Neural cell (in vitro differentiated cells): Measurements from ENCODE around the gene PMM2. TPM values are rescaled to one million over a fixed set of nuclear protein-coding genes. Genes with fewer than 3 reads are reported as not detected.

Experiments
- H2AFZ ChIP-seq: fragments of 200-600, 300-800 bp; sonication (generic), shearing (Covaris generic); 2 replicates; pipeline ENCODE4 v1.6.0; 2014; ENCODE audit warnings: low read depth, mild to moderate bottlenecking, antibody characterized with exemption, low read length, moderate library complexity
- H3F3A ChIP-seq: fragments of 200-600 bp; shearing (Covaris generic); 2 replicates; pipeline ENCODE4 v1.6.1; 2016; ENCODE audit warnings: mild to moderate bottlenecking, moderate library complexity, mixed read lengths, antibody characterized with exemption, low read length; ENCODE audit not compliant: insufficient read depth, poor library complexity, severe bottlenecking
- H3K27ac ChIP-seq: fragments of 200-600, 300-800 bp; sonication (generic), shearing (Covaris generic); 2 replicates; pipeline ENCODE4 v1.5.1; 2014; ENCODE audit warnings: mild to moderate bottlenecking, low read length, moderate library complexity
- H3K27me3 ChIP-seq: fragments of 300-800, 200-600 bp; sonication (generic), shearing (Covaris generic); 2 replicates; pipeline ENCODE4 v1.6.0; 2014; ENCODE audit warnings: mild to moderate bottlenecking, low read depth, low read length, moderate library complexity; ENCODE audit not compliant: insufficient read depth
- H3K36me3 ChIP-seq: fragments of 300-800, 200-600 bp; sonication (generic), shearing (Covaris generic); 2 replicates; pipeline ENCODE4 v1.5.1; 2014; ENCODE audit warnings: mild to moderate bottlenecking, antibody characterized with exemption, low read length, moderate library complexity; ENCODE audit not compliant: insufficient read depth
- H3K4me2 ChIP-seq: fragments of 300-800, 200-600 bp; sonication (generic), shearing (Covaris generic); 2 replicates; pipeline ENCODE4 v1.6.0; 2014; ENCODE audit warnings: mild to moderate bottlenecking, low read length
- H3K4me3 ChIP-seq: fragments of 300-800, 200-600 bp; sonication (generic), shearing (Covaris generic); 2 replicates; pipeline ENCODE4 v1.5.1; 2014; ENCODE audit warnings: mild to moderate bottlenecking, low read length, moderate library complexity
- H3K79me2 ChIP-seq: fragments of 200-600 bp; shearing (Covaris generic); replicated peaks from 2 replicates; pipeline ENCODE4 v1.6.0; 2014; ENCODE audit warnings: mild to moderate bottlenecking, low read length, moderate library complexity; ENCODE audit not compliant: insufficient read depth
- H3K9ac ChIP-seq: fragments of 300-800, 200-600 bp; sonication (generic), shearing (Covaris generic); 2 replicates; pipeline ENCODE4 v1.6.1; 2016; ENCODE audit warnings: mild to moderate bottlenecking, low read length, mixed read lengths
- H3K9me2 ChIP-seq: fragments of 200-600 bp; shearing (Covaris generic); 2 replicates; pipeline ENCODE4 v1.6.1; 2016; ENCODE audit warnings: mild to moderate bottlenecking, low read length, mixed read lengths; ENCODE audit not compliant: insufficient read depth
- H3K9me3 ChIP-seq: fragments of 200-600, 300-800 bp; sonication (generic), shearing (Covaris generic); 2 replicates; pipeline ENCODE4 v1.6.1; 2016; ENCODE audit warnings: mild to moderate bottlenecking, mixed run types, low read length, moderate library complexity, mixed read lengths
- H4K20me1 ChIP-seq: fragments of 200-600 bp; shearing (Covaris generic); 2 replicates; pipeline ENCODE4 v1.6.1; 2016; ENCODE audit warnings: mild to moderate bottlenecking, mixed run types; ENCODE audit not compliant: insufficient read depth
- CTCF ChIP-seq: fragments of 450-650 bp; IDR thresholded peaks from 2 replicates; pipeline ENCODE4 v1.5.1; 2014; ENCODE audit warnings: antibody characterized with exemption, mild to moderate bottlenecking, moderate library complexity; ENCODE audit not compliant: poor library complexity, severe bottlenecking
- EP300 ChIP-seq: fragments of 450-650 bp; conservative IDR thresholded peaks from 2 replicates; pipeline ENCODE4 v1.6.1; 2014; ENCODE audit warnings: antibody characterized with exemption, mild to moderate bottlenecking, moderate library complexity; ENCODE audit not compliant: poor library complexity, severe bottlenecking
- EZH2 ChIP-seq: fragments of 200-600, 300-800 bp; shearing (Covaris generic), sonication (generic); IDR thresholded peaks from 2 replicates; pipeline ENCODE4 v1.6.1; 2014; ENCODE audit warnings: antibody characterized with exemption, low read length, borderline replicate concordance, mild to moderate bottlenecking; ENCODE audit not compliant: insufficient read depth, poor library complexity, severe bottlenecking
- MXI1 ChIP-seq: fragments of 450-650 bp; conservative IDR thresholded peaks from 2 replicates; pipeline ENCODE4 v1.6.1; 2014; ENCODE audit warnings: antibody characterized with exemption, mild to moderate bottlenecking; ENCODE audit not compliant: poor library complexity, severe bottlenecking
- POLR2AphosphoS5 ChIP-seq: IDR thresholded peaks from 2 replicates; pipeline ENCODE4 v1.6.1; 2012
- RAD21 ChIP-seq: fragments of 450-650 bp; conservative IDR thresholded peaks from 2 replicates; pipeline ENCODE4 v1.6.1; 2014; ENCODE audit warnings: antibody characterized with exemption, mild to moderate bottlenecking, moderate library complexity
- REST ChIP-seq: IDR thresholded peaks from 2 replicates; pipeline ENCODE4 v1.6.1; 2012; ENCODE audit warnings: borderline replicate concordance
- SMC3 ChIP-seq: fragments of 450-650 bp; conservative IDR thresholded peaks from 2 replicates; pipeline ENCODE4 v1.6.1; 2014; ENCODE audit warnings: antibody characterized with exemption, mild to moderate bottlenecking, moderate library complexity; ENCODE audit not compliant: poor library complexity
- TAF1 ChIP-seq: IDR thresholded peaks from 2 replicates; pipeline ENCODE4 v1.6.1; 2012; ENCODE audit warnings: low read depth
- polyA plus RNA-seq: library from polyadenylated mRNA; depleted of rRNA; stranded (reverse); fragments of >200 nt; gene quantifications from 2 replicates; pipeline ENCODE4 v1.2.3, GENCODE V29; 2014

PMM2 gene
- polyA plus RNA-seq, 1 donor from 2014 or later = 20.2 TPM

- Histone ChIP-seq H3K4me2 (no peak overlapping the region), H3K9me2 (no peaks in the 10 kb centered on the region), H4K20me1 (peaks cover 3% of the 10 kb centered on the region), H3K9ac (no peak overlapping the region), H2AFZ (no peak overlapping the region), H3F3A (no peaks in the 10 kb centered on the region), H3K27ac (no peak overlapping the region), H3K27me3 (no peaks in the 10 kb centered on the region), H3K9me3 (no peaks in the 10 kb centered on the region), H3K79me2 (peaks cover 57% of the 10 kb centered on the region), H3K4me3 (no peak overlapping the region), H3K36me3 (peaks cover 10% of the 10 kb centered on the region)
- no peak for TF ChIP-seq RAD21
These were observed 64.1 kb downstream of the PMM2 start for GRCh38 chr16:8861563-8862308.

GRCh38 chr16:8862309-8863130 lies 64.9 kb downstream of the PMM2 start:
- no peak overlapping the region for H3K4me2 ChIP-seq
- no peak for TF ChIP-seq TAF1
- no peaks in the 10 kb centered on the region for H3K27me3 ChIP-seq
- no peak overlapping the region for H3K9ac ChIP-seq
- no peak overlapping the region for H3K4me3 ChIP-seq
- no peak overlapping the region for H2AFZ ChIP-seq
- H3K36me3 ChIP-seq = peaks cover 10% of the 10 kb centered on the region
- H3K79me2 ChIP-seq = peaks cover 65% of the 10 kb centered on the region
- H3K9me2 ChIP-seq = no peaks in the 10 kb centered on the region
- H3F3A ChIP-seq = no peaks in the 10 kb centered on the region
- H3K9me3 ChIP-seq = no peaks in the 10 kb centered on the region
- H4K20me1 ChIP-seq = peaks cover 3% of the 10 kb centered on the region
- H3K27ac ChIP-seq = no peak overlapping the region

- TF ChIP-seq EP300 (no peak), SMC3 (no peak), CTCF (no peak), RAD21 (no peak), EZH2 (no peak), POLR2AphosphoS5 (no peak), TAF1 (no peak), MXI1 (no peak), REST (no peak)
- Histone ChIP-seq H3K4me2 (no peak overlapping the region), H3K27me3 (no peaks in the 10 kb centered on the region), H3F3A (no peaks in the 10 kb centered on the region), H3K9me3 (no peaks in the 10 kb centered on the region), H3K27ac (no peak overlapping the region), H2AFZ (no peak overlapping the region), H3K36me3 (peaks cover 1% of the 10 kb centered on the region), H3K79me2 (peaks cover 73% of the 10 kb centered on the region), H3K4me3 (no peak overlapping the region), H4K20me1 (peaks cover 3% of the 10 kb centered on the region), H3K9me2 (no peaks in the 10 kb centered on the region), H3K9ac (no peak overlapping the region)
These were observed 66.2 kb downstream of the PMM2 start for GRCh38 chr16:8863594-8864424.
